Gastroesophageal sphincter (tissue), 4 donors: ENCODE results near the gene DSE. TPM values are rescaled to one million over a fixed set of nuclear protein-coding genes. Genes with fewer than 3 reads are reported as not detected.

Experiments
- ATAC-seq: fragments of 150-250 bp; one replicate; pipeline ENCODE4 v1.9.1; 2016; ENCODE audit warnings: mild to moderate bottlenecking, moderate library complexity
- H3K27ac ChIP-seq, 4 donors: fragments of 200-600 bp; sonication (generic) in 3 of 4; 1 replicate in 3 of 4; 2 replicates in 1 of 4; pipeline ENCODE4 v1.5.1; 2016 to 2019
- H3K27me3 ChIP-seq: fragments of 200-600 bp; sonication (generic); one replicate; pipeline ENCODE4 v1.5.1; 2019
- H3K36me3 ChIP-seq, 2 donors: fragments of 200-600 bp; sonication (generic); one replicate each; pipeline ENCODE4 v1.5.1; 2019; ENCODE audit warnings: control low read depth in 1 of 2
- H3K4me1 ChIP-seq, 3 donors: fragments of 200-600 bp; sonication (generic); 1 replicate in 2 of 3; 2 replicates in 1 of 3; pipeline ENCODE4 v1.5.1; 2016 to 2019; ENCODE audit warnings: control low read depth in 2 of 3
- H3K4me3 ChIP-seq, 2 donors: fragments of 200-600 bp; sonication (generic); one replicate each; pipeline ENCODE4 v1.5.1; 2019; ENCODE audit warnings: mild to moderate bottlenecking in 1 of 2, moderate library complexity in 1 of 2
- H3K9me3 ChIP-seq, 3 donors: fragments of 200-600 bp; sonication (generic); one replicate each; pipeline ENCODE4 v1.5.1; 2017 to 2019; ENCODE audit warnings: control low read depth in 2 of 3
- EP300 ChIP-seq: sonication (generic); formaldehyde crosslinking; IDR thresholded peaks from one replicate; pipeline ENCODE4 v1.6.1; 2017; ENCODE audit warnings: antibody characterized with exemption, mild to moderate bottlenecking
- POLR2A ChIP-seq, 2 donors: fragments of 450-650 bp; IDR thresholded peaks; one replicate each; pipeline ENCODE4 v1.6.1; 2017; ENCODE audit warnings: antibody characterized with exemption in 2 of 2, mild to moderate bottlenecking in 2 of 2, moderate library complexity in 1 of 2
- POLR2AphosphoS5 ChIP-seq: sonication (generic); formaldehyde crosslinking; IDR thresholded peaks from one replicate; pipeline ENCODE4 v1.6.1; 2017; ENCODE audit warnings: antibody characterized with exemption
- WGBS, 2 donors: methylation state at CpG; one replicate each; pipeline ENCODE4 v1.1.5; 2018; ENCODE audit warnings: low coverage in 1 of 2; 5-methylcytosine and 5-hydroxymethylcytosine counted together
- total RNA-seq, 4 donors: library from RNA; depleted of rRNA; stranded (reverse); fragments of >200 nt; gene quantifications; one replicate each; pipeline ENCODE4 v1.1.0, GENCODE V29; 2016
- TF ChIP-seq, protein P1 (sequence below), 4 experiments: fragments of 200-600 bp in 2 of 4; fragments of 450-650 bp in 2 of 4; sonication (generic) in 1 of 4; IDR thresholded peaks; one replicate each; pipeline ENCODE4 v1.5.1; 2017 to 2019; ENCODE audit warnings: antibody characterized with exemption in 4 of 4, mild to moderate bottlenecking in 2 of 4, moderate library complexity in 2 of 4

Gene DSE
- total RNA-seq, 4 donors from 2014 or later = 26.3 to 45.4 (median 36.3) TPM

DNA sequence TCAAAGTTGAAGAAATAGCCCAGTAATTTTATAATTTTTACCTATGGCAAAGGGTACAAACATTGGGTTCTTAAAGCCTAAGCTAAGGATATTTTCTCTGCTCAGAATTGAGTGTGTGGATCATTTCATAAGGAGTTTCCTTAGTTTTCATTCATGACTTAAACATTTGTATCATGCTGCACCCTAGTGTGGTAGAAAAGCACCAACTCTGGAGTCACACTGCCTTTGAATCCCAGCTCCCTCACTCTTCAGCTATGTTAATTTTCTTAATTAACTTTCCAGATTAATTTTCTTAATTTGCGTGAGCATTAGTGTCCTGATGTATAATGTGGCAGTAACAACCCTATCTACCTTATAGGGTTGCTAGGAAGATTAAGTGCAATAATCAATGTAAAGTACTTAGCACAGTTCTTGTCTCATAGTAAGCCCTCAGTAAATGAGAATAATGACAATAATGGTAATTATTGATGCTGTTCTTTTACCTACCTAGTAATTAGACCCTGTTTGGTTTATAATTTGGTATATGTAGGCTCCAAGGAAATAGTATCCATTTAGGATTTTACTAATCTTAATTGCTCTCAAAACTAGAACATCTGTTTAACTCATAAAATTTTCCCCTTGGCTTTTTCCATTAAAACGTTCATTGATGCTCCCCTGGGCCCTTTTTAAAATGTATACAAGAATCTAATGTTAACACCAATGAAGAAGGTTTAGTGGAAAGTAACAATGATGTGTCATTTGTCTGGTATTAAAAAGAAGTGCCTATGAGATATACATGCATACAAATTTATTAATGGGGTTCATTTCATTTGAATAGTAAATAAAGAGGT, 31.6 kb downstream of the DSE start:
- no peak for ATAC-seq

DNA sequence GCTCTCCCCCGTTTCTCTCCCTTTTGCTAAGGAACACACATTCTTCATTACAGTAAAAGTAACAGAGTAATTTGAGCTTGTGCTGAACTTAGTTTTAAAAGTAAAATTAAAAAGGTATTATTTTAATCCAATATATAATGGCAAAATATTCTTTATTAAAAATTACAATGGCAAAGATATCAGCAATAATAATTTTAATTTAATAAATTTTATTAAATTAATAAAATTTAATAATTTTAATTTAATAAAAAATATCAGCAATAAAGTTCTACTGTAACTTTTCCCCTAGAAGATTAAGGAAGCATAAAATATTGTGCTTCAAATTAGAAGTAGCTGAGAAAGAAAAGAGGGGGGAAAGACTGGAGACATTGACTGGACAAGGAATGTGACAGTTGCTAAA, 32.5 kb downstream of the DSE start:
- H3K4me1 ChIP-seq = peaks cover 2 to 45% (median 7%) of the 10 kb centered on the region in 3 donors
- H3K9me3 ChIP-seq = no peaks in the 10 kb centered on the region
- H3K36me3 ChIP-seq = peaks cover 0 to 5% of the 10 kb centered on the region in 2 donors
- 33 to 91% methylated on average over 1 of the region's 1 CpG for WGBS, 2 donors
- H3K27me3 ChIP-seq = no peaks in the 10 kb centered on the region
- H3K4me3 ChIP-seq = no peak overlapping the region
- no peak for ATAC-seq
- peak overlapping the region in 1 of 4 donors; percentile 2 for H3K27ac ChIP-seq
- no peak for TF ChIP-seq POLR2AphosphoS5
- no peak for TF ChIP-seq EP300
- TF ChIP-seq, protein P1, sequence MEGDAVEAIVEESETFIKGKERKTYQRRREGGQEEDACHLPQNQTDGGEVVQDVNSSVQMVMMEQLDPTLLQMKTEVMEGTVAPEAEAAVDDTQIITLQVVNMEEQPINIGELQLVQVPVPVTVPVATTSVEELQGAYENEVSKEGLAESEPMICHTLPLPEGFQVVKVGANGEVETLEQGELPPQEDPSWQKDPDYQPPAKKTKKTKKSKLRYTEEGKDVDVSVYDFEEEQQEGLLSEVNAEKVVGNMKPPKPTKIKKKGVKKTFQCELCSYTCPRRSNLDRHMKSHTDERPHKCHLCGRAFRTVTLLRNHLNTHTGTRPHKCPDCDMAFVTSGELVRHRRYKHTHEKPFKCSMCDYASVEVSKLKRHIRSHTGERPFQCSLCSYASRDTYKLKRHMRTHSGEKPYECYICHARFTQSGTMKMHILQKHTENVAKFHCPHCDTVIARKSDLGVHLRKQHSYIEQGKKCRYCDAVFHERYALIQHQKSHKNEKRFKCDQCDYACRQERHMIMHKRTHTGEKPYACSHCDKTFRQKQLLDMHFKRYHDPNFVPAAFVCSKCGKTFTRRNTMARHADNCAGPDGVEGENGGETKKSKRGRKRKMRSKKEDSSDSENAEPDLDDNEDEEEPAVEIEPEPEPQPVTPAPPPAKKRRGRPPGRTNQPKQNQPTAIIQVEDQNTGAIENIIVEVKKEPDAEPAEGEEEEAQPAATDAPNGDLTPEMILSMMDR (IDR thresholded peaks at IDR 0.05) = no peak
- no peak for TF ChIP-seq POLR2A (IDR thresholded peaks at IDR 0.05)

More for the DNA sequence above, 31.6 kb downstream of the DSE start:
- H3K4me3 ChIP-seq = no peak overlapping the region
- peaks cover 0 to 5% of the 10 kb centered on the region in 2 donors for H3K36me3 ChIP-seq
- H3K9me3 ChIP-seq = no peaks in the 10 kb centered on the region
- TF ChIP-seq POLR2A (IDR thresholded peaks at IDR 0.05) (no peak), POLR2AphosphoS5 (no peak), EP300 (no peak)
- TF ChIP-seq, protein P1 (IDR thresholded peaks at IDR 0.05) = no peak
- H3K27me3 ChIP-seq = no peaks in the 10 kb centered on the region
- H3K27ac ChIP-seq = no peak overlapping the region
- 65 to 88% methylated on average over 2 of the region's 2 CpGs for WGBS, 2 donors
- peaks cover 2 to 53% (median 8%) of the 10 kb centered on the region in 3 donors for H3K4me1 ChIP-seq

DNA sequence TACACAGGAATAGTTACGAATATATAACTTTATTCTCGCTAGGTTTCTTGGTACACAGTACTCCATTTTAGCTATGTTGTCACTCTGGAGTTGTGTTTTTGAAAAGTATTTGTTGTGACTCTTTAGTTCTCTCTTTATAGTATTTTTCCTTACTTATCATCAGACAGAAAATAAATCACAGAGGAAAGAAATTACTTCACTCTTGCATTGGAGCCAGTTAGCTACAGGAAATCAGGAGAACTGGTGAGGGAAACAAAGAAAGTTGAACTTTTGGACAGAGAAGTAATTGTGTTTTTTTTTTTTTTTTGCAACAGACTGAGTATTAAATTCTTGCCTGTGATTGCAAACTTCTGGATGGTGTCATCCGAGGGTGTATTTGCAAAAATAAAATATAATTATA, 33.9 kb downstream of the DSE start:
- 45 to 52% methylated on average over 3 of the region's 3 CpGs for WGBS, 2 donors
- H3K4me3 ChIP-seq = peak overlapping the region in 1 of 2 donors; percentile 16
- peaks cover 0 to 1% of the 10 kb centered on the region in 2 donors for H3K36me3 ChIP-seq
- peak; percentile 19 for TF ChIP-seq POLR2AphosphoS5
- TF ChIP-seq, protein P1 (IDR thresholded peaks at IDR 0.05) = no peak
- H3K9me3 ChIP-seq = no peaks in the 10 kb centered on the region
- no peaks in the 10 kb centered on the region for H3K27me3 ChIP-seq
- ATAC-seq = peak; percentile 14
- peaks cover 2 to 32% (median 7%) of the 10 kb centered on the region in 3 donors for H3K4me1 ChIP-seq
- H3K27ac ChIP-seq = peak overlapping the region in 3 of 4 donors; percentile 64 to 65 (median 64)

DNA sequence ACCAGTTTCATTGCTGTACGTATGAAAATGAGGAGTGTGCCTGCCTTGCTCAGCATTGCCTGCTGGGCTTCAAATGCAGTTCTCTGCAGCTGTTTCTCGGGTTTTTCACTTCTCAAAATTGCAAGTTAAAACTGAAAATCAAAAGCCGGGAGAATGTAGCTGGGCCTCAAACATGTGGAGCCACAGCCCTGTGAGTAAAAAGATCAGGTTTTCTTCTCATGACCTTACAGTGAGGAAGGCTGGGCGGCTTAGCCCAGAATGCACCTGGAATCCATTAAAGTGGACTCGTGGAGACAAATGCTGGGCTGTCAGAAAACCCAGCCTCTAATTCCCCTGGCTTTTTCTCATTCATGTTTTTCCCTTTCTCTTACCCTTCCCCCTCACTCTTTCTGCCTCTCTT, 34.4 kb downstream of the DSE start:
- TF ChIP-seq, protein P1 (IDR thresholded peaks at IDR 0.05) = no peak
- TF ChIP-seq POLR2AphosphoS5 (no peak), EP300 (no peak), POLR2A (IDR thresholded peaks at IDR 0.05) (no peak)
- Histone ChIP-seq H3K27ac (peak overlapping the region in 2 of 4 donors; percentile 64 to 65), H3K9me3 (no peaks in the 10 kb centered on the region), H3K4me1 (peaks cover 2 to 28% (median 7%) of the 10 kb centered on the region in 3 donors), H3K27me3 (no peaks in the 10 kb centered on the region), H3K36me3 (no peaks in the 10 kb centered on the region), H3K4me3 (peak overlapping the region in 1 of 2 donors; percentile 16)
- 19 to 23% methylated on average over 5 of the region's 5 CpGs for WGBS, 2 donors
- ATAC-seq = peak; percentile 35
